ENCODE results near the gene MRPL18.
"Not testable (repeated sequence)": the region's sequence is repeated elsewhere in the genome, so short reads cannot be mapped to it uniquely, and the experiment has no call there.

MRPL18 gene

GRCh38 chr6:159777240-159777904 is 12.9 kb upstream of the MRPL18 start:
- no peak for DNase-seq

- no peak for DNase-seq
Observed at GRCh38 chr6:159778131-159778530, 12.1 kb upstream of the MRPL18 start.

GRCh38 chr6:159778542-159779103 is 11.6 kb upstream of the MRPL18 start:
- no peak for DNase-seq

GRCh38 chr6:159788276-159788675 is 2.0 kb upstream of the MRPL18 start:
- DNase-seq = no peak

- DNase-seq = no peak
Observed at GRCh38 chr6:159788753-159789376, 1.4 kb upstream of the MRPL18 start.

- peak; percentile 96 for DNase-seq
Observed at GRCh38 chr6:159789377-159790148, 704 bp upstream of the MRPL18 start, which contains the start of gene TCP1. TSS of gene TCP1 (minus strand) at chr6:159789602. CDS start at chr6:159789468, 134 bp downstream.

GRCh38 chr6:159790956-159791598 is 810 bp downstream of the MRPL18 start:
- no peak for DNase-seq

GRCh38 chr6:159794976-159795375 is 4.7 kb downstream of the MRPL18 start:
- not testable (repeated sequence) for DNase-seq

GRCh38 chr6:159797554-159797953 is 7.3 kb downstream of the MRPL18 start:
- DNase-seq = no peak

- DNase-seq = no peak
Observed at GRCh38 chr6:159800141-159800865, 10.0 kb downstream of the MRPL18 start, which contains the start of gene PNLDC1. TSS of gene PNLDC1 (plus strand) at chr6:159800276. CDS start at chr6:159800308, 32 bp downstream.

GRCh38 chr6:159801935-159802334 is 11.7 kb downstream of the MRPL18 start:
- no peak for DNase-seq

GRCh38 chr6:159804504-159804903 is 14.2 kb downstream of the MRPL18 start:
- DNase-seq = no peak

GRCh38 chr6:159805440-159806020 is 15.3 kb downstream of the MRPL18 start:
- DNase-seq = no peak

GRCh38 chr6:159806021-159806458 is 15.8 kb downstream of the MRPL18 start:
- DNase-seq = no peak

- DNase-seq = no peak
Observed at GRCh38 chr6:159807150-159807858, 17.0 kb downstream of the MRPL18 start.

- DNase-seq = no peak
Observed at GRCh38 chr6:159808647-159809046, 18.4 kb downstream of the MRPL18 start.

- no peak for DNase-seq
Observed at GRCh38 chr6:159809149-159809548, 18.9 kb downstream of the MRPL18 start.

- no peak for DNase-seq
Observed at GRCh38 chr6:159813781-159814180, 23.5 kb downstream of the MRPL18 start.

GRCh38 chr6:159815410-159815809 is 25.1 kb downstream of the MRPL18 start:
- DNase-seq = no peak

- not testable (repeated sequence) for DNase-seq
Observed at GRCh38 chr6:159816775-159817174, 26.5 kb downstream of the MRPL18 start.

Measured in NCI-H446 treated with DMSO at 0.1 percent for 48 hours (cell line).